ENCODE data around the gene TDRD9.

Gene TDRD9

GRCh38 chr14:104005489-104005888, 77.2 kb downstream of the TDRD9 start:
- Histone ChIP-seq H3K4ac (ENCODE audit: low read depth, low read length) (no peak overlapping the region), H3K79me1 (ENCODE audit: low read length) (no peaks in the 10 kb centered on the region), H2BK12ac (ENCODE audit: low read length) (no peak overlapping the region), H3K18ac (ENCODE audit: low read length) (no peak overlapping the region), H3K27ac (ENCODE audit: low read depth, low read length) (no peak overlapping the region), H4K8ac (ENCODE audit: low read depth, low read length) (no peak overlapping the region), H2AFZ (ENCODE audit: insufficient read depth, low read length, poor library complexity) (no peak overlapping the region), H4K12ac (ENCODE audit: low read depth, low read length) (no peak overlapping the region), H3K23ac (ENCODE audit: low read length) (no peak overlapping the region), H2BK5ac (ENCODE audit: low read depth, low read length, poor library complexity) (no peak overlapping the region), H3K79me2 (ENCODE audit: control insufficient read depth, insufficient read depth, low read length, poor library complexity) (no peaks in the 10 kb centered on the region), H3K27me3 (ENCODE audit: insufficient read depth, low read length) (no peaks in the 10 kb centered on the region), H2AK5ac (ENCODE audit: low read length) (no peak overlapping the region), H3K4me2 (ENCODE audit: low read length) (no peak overlapping the region), H3K4me3 (ENCODE audit: low read depth, low read length) (no peak overlapping the region), H3K36me3 (ENCODE audit: control insufficient read depth in 1 of 2, insufficient read depth in 2 of 2, low read length in 2 of 2) (no peaks in the 10 kb centered on the region), H3K14ac (ENCODE audit: low read length) (no peak overlapping the region), H4K91ac (ENCODE audit: low read depth, low read length) (no peak overlapping the region), H3K4me1 (ENCODE audit: control insufficient read depth in 1 of 2, insufficient read depth in 2 of 2, low read length in 2 of 2) (no peaks in the 10 kb centered on the region), H2BK120ac (ENCODE audit: insufficient read depth, low read length, poor library complexity) (no peak overlapping the region), H3K9ac (ENCODE audit: low read length) (no peak overlapping the region), H3K9me3 (ENCODE audit: insufficient read depth, low read depth, low read length) (no peaks in the 10 kb centered on the region)
- no peak for DNase-seq
- no CpG with 5 or more reads among the region's 8 CpGs for WGBS (ENCODE audit: extremely low coverage, insufficient coverage, insufficient read length)

GRCh38 chr14:104007121-104007520, 78.9 kb downstream of the TDRD9 start:
- Histone ChIP-seq H4K91ac (ENCODE audit: low read depth, low read length) (no peak overlapping the region), H3K79me2 (ENCODE audit: control insufficient read depth, insufficient read depth, low read length, poor library complexity) (no peaks in the 10 kb centered on the region), H3K27ac (ENCODE audit: low read depth, low read length) (no peak overlapping the region), H3K4me1 (ENCODE audit: control insufficient read depth in 1 of 2, insufficient read depth in 2 of 2, low read length in 2 of 2) (no peaks in the 10 kb centered on the region), H3K9ac (ENCODE audit: low read length) (no peak overlapping the region), H3K4me3 (ENCODE audit: low read depth, low read length) (no peak overlapping the region), H3K79me1 (ENCODE audit: low read length) (no peaks in the 10 kb centered on the region), H3K9me3 (ENCODE audit: insufficient read depth, low read depth, low read length) (peaks cover 1% of the 10 kb centered on the region), H2BK5ac (ENCODE audit: low read depth, low read length, poor library complexity) (no peak overlapping the region), H4K8ac (ENCODE audit: low read depth, low read length) (no peak overlapping the region), H4K12ac (ENCODE audit: low read depth, low read length) (no peak overlapping the region), H2AFZ (ENCODE audit: insufficient read depth, low read length, poor library complexity) (no peak overlapping the region), H3K23ac (ENCODE audit: low read length) (peak overlapping the region; percentile 40), H3K4me2 (ENCODE audit: low read length) (no peak overlapping the region), H3K14ac (ENCODE audit: low read length) (no peak overlapping the region), H2AK5ac (ENCODE audit: low read length) (no peak overlapping the region), H2BK12ac (ENCODE audit: low read length) (no peak overlapping the region), H2BK120ac (ENCODE audit: insufficient read depth, low read length, poor library complexity) (no peak overlapping the region), H3K36me3 (ENCODE audit: control insufficient read depth in 1 of 2, insufficient read depth in 2 of 2, low read length in 2 of 2) (no peaks in the 10 kb centered on the region), H3K18ac (ENCODE audit: low read length) (no peak overlapping the region), H3K4ac (ENCODE audit: low read depth, low read length) (no peak overlapping the region), H3K27me3 (ENCODE audit: insufficient read depth, low read length) (no peaks in the 10 kb centered on the region)
- no peak for DNase-seq
- no CpG with 5 or more reads among the region's 12 CpGs for WGBS (ENCODE audit: extremely low coverage, insufficient coverage, insufficient read length)

- Histone ChIP-seq H3K18ac (ENCODE audit: low read length) (no peak overlapping the region), H3K4me3 (ENCODE audit: low read depth, low read length) (no peak overlapping the region), H2BK120ac (ENCODE audit: insufficient read depth, low read length, poor library complexity) (no peak overlapping the region), H3K4ac (ENCODE audit: low read depth, low read length) (no peak overlapping the region), H3K23ac (ENCODE audit: low read length) (no peak overlapping the region), H4K12ac (ENCODE audit: low read depth, low read length) (no peak overlapping the region), H3K27me3 (ENCODE audit: insufficient read depth, low read length) (no peaks in the 10 kb centered on the region), H3K9ac (ENCODE audit: low read length) (no peak overlapping the region), H3K14ac (ENCODE audit: low read length) (no peak overlapping the region), H3K27ac (ENCODE audit: low read depth, low read length) (no peak overlapping the region), H2BK5ac (ENCODE audit: low read depth, low read length, poor library complexity) (no peak overlapping the region), H4K91ac (ENCODE audit: low read depth, low read length) (no peak overlapping the region), H3K9me3 (ENCODE audit: insufficient read depth, low read depth, low read length) (peaks cover 1% of the 10 kb centered on the region), H3K79me1 (ENCODE audit: low read length) (no peaks in the 10 kb centered on the region), H3K79me2 (ENCODE audit: control insufficient read depth, insufficient read depth, low read length, poor library complexity) (no peaks in the 10 kb centered on the region), H2AFZ (ENCODE audit: insufficient read depth, low read length, poor library complexity) (no peak overlapping the region), H3K4me1 (ENCODE audit: control insufficient read depth in 1 of 2, insufficient read depth in 2 of 2, low read length in 2 of 2) (no peaks in the 10 kb centered on the region), H3K36me3 (ENCODE audit: control insufficient read depth in 1 of 2, insufficient read depth in 2 of 2, low read length in 2 of 2) (no peaks in the 10 kb centered on the region), H4K8ac (ENCODE audit: low read depth, low read length) (no peak overlapping the region), H2BK12ac (ENCODE audit: low read length) (no peak overlapping the region), H2AK5ac (ENCODE audit: low read length) (no peak overlapping the region), H3K4me2 (ENCODE audit: low read length) (no peak overlapping the region)
- no peak for DNase-seq
- WGBS (ENCODE audit: extremely low coverage, insufficient coverage, insufficient read length) = no CpG with 5 or more reads among the region's 1 CpG
Observed at GRCh38 chr14:104009297-104009696, 81.0 kb downstream of the TDRD9 start.

- H3K27ac ChIP-seq (ENCODE audit: low read depth, low read length) = no peak overlapping the region
- no peaks in the 10 kb centered on the region for H3K4me1 ChIP-seq (ENCODE audit: control insufficient read depth in 1 of 2, insufficient read depth in 2 of 2, low read length in 2 of 2)
- no peak overlapping the region for H3K9ac ChIP-seq (ENCODE audit: low read length)
- H3K23ac ChIP-seq (ENCODE audit: low read length) = no peak overlapping the region
- no peak overlapping the region for H4K12ac ChIP-seq (ENCODE audit: low read depth, low read length)
- peak; percentile 30 to 53 for DNase-seq
- H3K4me3 ChIP-seq (ENCODE audit: low read depth, low read length) = no peak overlapping the region
- no peak overlapping the region for H2BK120ac ChIP-seq (ENCODE audit: insufficient read depth, low read length, poor library complexity)
- H3K18ac ChIP-seq (ENCODE audit: low read length) = no peak overlapping the region
- H4K91ac ChIP-seq (ENCODE audit: low read depth, low read length) = no peak overlapping the region
- no peak overlapping the region for H2BK5ac ChIP-seq (ENCODE audit: low read depth, low read length, poor library complexity)
- no CpG with 5 or more reads among the region's 3 CpGs for WGBS (ENCODE audit: extremely low coverage, insufficient coverage, insufficient read length)
- H3K4ac ChIP-seq (ENCODE audit: low read depth, low read length) = no peak overlapping the region
- H3K27me3 ChIP-seq (ENCODE audit: insufficient read depth, low read length) = no peaks in the 10 kb centered on the region
- no peaks in the 10 kb centered on the region for H3K79me2 ChIP-seq (ENCODE audit: control insufficient read depth, insufficient read depth, low read length, poor library complexity)
- no peaks in the 10 kb centered on the region for H3K36me3 ChIP-seq (ENCODE audit: control insufficient read depth in 1 of 2, insufficient read depth in 2 of 2, low read length in 2 of 2)
- no peak overlapping the region for H2AK5ac ChIP-seq (ENCODE audit: low read length)
- no peak overlapping the region for H2AFZ ChIP-seq (ENCODE audit: insufficient read depth, low read length, poor library complexity)
- no peaks in the 10 kb centered on the region for H3K79me1 ChIP-seq (ENCODE audit: low read length)
- H2BK12ac ChIP-seq (ENCODE audit: low read length) = no peak overlapping the region
- peaks cover 1% of the 10 kb centered on the region for H3K9me3 ChIP-seq (ENCODE audit: insufficient read depth, low read depth, low read length)
- H3K14ac ChIP-seq (ENCODE audit: low read length) = no peak overlapping the region
- no peak overlapping the region for H4K8ac ChIP-seq (ENCODE audit: low read depth, low read length)
- H3K4me2 ChIP-seq (ENCODE audit: low read length) = no peak overlapping the region
Observed at GRCh38 chr14:104011824-104012517, 83.7 kb downstream of the TDRD9 start.

All from trophoblast cell (in vitro differentiated cells and primary cell).